ENCODE results near the gene MAPRE2.

DNA sequence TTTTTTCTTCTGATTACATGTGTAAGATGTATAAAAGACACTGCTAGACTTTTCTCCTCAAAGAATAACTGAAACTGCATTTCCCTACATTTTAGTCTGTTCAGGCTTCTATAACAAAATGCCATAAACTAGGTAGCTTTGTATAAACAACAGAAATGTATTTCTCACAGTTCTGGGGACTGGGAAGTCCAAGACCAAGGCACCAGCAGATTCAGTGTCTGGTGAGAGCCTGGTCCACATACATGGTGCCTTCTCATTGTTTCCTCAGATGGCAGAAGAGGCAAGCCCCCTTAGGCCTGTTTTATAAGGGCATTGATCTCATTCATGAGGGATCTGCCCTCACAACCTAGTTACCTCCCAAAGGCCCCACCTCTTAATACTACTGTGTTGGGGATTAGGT is 71.5 kb downstream of the MAPRE2 start:
- TF ChIP-seq CTCF (IDR thresholded peaks at IDR 0.05 in 8 of 11, conservative IDR thresholded peaks at IDR 0.05 in 3 of 11) (no peak), POLR2A (IDR thresholded peaks at IDR 0.05) (no peak), POLR2AphosphoS5 (IDR thresholded peaks at IDR 0.05) (no peak)
